Lung microvascular endothelial cell (primary cell): ENCODE results near the gene SLC43A3. TPM values are rescaled to one million over a fixed set of nuclear protein-coding genes. Genes with fewer than 3 reads are reported as not detected.
"Not testable (repeated sequence)": the region's sequence is repeated elsewhere in the genome, so short reads cannot be mapped to it uniquely, and the experiment has no call there.

Source experiments
- DNase-seq, 2 donors: peaks; one replicate each; pipeline versions ENCODE4 v3.0.0 to v3.0.0-alpha.2; 2010; ENCODE audit warnings: low read depth in 2 of 2
- total RNA-seq: library from RNA; depleted of rRNA; stranded (reverse); fragments of >200 nt; gene quantifications from 2 replicates; pipeline ENCODE4 v1.2.1, GENCODE V29; 2014

The SLC43A3 gene
- total RNA-seq, 1 donor from 2014 or later: 38.7 TPM

- DNase-seq: peak; percentile 42 to 43
Observed at GRCh38 chr11:57460022-57460757, 33.3 kb upstream of the SLC43A3 start, which contains the start of gene RTN4RL2. RTN4RL2 (plus strand) TSS chr11:57460528; CDS start chr11:57460866, 338 bp downstream.

GRCh38 chr11:57459164-57460021 lies 32.5 kb upstream of the SLC43A3 start:
- peak in 1 of 2 donors; percentile 30 for DNase-seq

- DNase-seq: peak in 1 of 2 donors; percentile 35
Observed at GRCh38 chr11:57458410-57459163, 31.7 kb upstream of the SLC43A3 start.

- no peak for DNase-seq
Observed at GRCh38 chr11:57458060-57458409, 31.1 kb upstream of the SLC43A3 start.

- DNase-seq: no peak
Observed at GRCh38 chr11:57457643-57458023, 30.7 kb upstream of the SLC43A3 start.

- peak; percentile 85 for DNase-seq
Observed at GRCh38 chr11:57456960-57457642, 30.2 kb upstream of the SLC43A3 start.

GRCh38 chr11:57453543-57454177 lies 26.7 kb upstream of the SLC43A3 start:
- no peak for DNase-seq

GRCh38 chr11:57446055-57446454 lies 19.1 kb upstream of the SLC43A3 start:
- DNase-seq: no peak

- DNase-seq: not testable (repeated sequence)
Observed at GRCh38 chr11:57445122-57445394, 18.1 kb upstream of the SLC43A3 start.

GRCh38 chr11:57444362-57445121 lies 17.6 kb upstream of the SLC43A3 start:
- DNase-seq: no peak

- no peak for DNase-seq
Observed at GRCh38 chr11:57440744-57441414, 14.0 kb upstream of the SLC43A3 start.

GRCh38 chr11:57439786-57440185 lies 12.9 kb upstream of the SLC43A3 start:
- DNase-seq: no peak

- no peak for DNase-seq
Observed at GRCh38 chr11:57438345-57439285, 11.7 kb upstream of the SLC43A3 start.

- no peak for DNase-seq
Observed at GRCh38 chr11:57436031-57436430, 9.1 kb upstream of the SLC43A3 start.

- no peak for DNase-seq
Observed at GRCh38 chr11:57434640-57435546, 8.0 kb upstream of the SLC43A3 start.

- DNase-seq: peak in 1 of 2 donors; percentile 70
Observed at GRCh38 chr11:57432714-57433163, 5.8 kb upstream of the SLC43A3 start.

GRCh38 chr11:57432149-57432561 lies 5.2 kb upstream of the SLC43A3 start:
- peak in 1 of 2 donors; percentile 70 for DNase-seq
